Coronary artery (tissue), 2 donors: ENCODE results near the gene PTBP1.
A peak's percentile ranks its signal among the peaks of the same experiment; 100 is the strongest.

Experiments used
- DNase-seq: peaks from one replicate; pipeline ENCODE4 v3.0.0-alpha.2; 2017; ENCODE audit warnings: low spot score
- H3K27ac ChIP-seq, 2 donors: fragments of 200-600 bp; sonication (generic); one replicate each; pipeline ENCODE4 v1.5.1; 2016 to 2019
- H3K4me3 ChIP-seq: fragments of 200-600 bp; sonication (generic); 2 replicates; pipeline ENCODE4 v1.5.1; 2016; ENCODE audit warnings: mild to moderate bottlenecking, moderate library complexity
- TF ChIP-seq, protein P1 (sequence below): fragments of 200-600 bp; sonication (generic); IDR thresholded peaks from one replicate; pipeline ENCODE4 v1.5.1; 2019; ENCODE audit warnings: antibody characterized with exemption

Gene PTBP1

DNA sequence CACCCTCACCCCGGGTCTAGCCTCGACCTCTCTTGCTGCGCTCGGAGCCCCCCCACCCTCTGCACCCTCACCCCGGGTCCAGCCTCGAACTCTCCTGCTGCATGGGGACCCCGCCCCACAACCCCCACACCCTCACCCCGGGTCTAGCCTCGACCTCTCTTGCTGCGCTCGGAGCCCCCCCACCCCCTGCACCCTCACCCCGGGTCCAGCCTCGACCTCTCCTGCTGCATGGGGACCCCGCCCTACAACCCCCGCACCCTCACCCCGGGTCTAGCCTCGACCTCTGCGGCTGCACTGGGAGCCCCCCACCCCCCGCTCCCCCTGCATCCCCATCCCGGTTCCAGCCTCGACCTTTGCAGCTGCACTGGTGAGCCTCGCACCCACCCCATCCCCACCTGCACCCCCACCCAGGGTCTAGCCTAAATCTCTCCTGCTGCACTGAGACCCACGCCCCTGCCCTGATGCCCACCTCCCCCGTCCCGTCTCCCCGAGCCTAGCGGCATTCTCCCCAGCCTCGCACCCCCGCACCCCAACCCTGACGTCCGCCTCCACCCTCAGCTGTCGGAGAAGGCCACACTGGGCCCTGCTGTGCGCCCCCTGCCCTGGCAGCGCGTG, 64.0 kb downstream of the PTBP1 start:
- H3K4me3 ChIP-seq: peak overlapping the region; percentile 72
- DNase-seq: no peak
- TF ChIP-seq, protein P1, sequence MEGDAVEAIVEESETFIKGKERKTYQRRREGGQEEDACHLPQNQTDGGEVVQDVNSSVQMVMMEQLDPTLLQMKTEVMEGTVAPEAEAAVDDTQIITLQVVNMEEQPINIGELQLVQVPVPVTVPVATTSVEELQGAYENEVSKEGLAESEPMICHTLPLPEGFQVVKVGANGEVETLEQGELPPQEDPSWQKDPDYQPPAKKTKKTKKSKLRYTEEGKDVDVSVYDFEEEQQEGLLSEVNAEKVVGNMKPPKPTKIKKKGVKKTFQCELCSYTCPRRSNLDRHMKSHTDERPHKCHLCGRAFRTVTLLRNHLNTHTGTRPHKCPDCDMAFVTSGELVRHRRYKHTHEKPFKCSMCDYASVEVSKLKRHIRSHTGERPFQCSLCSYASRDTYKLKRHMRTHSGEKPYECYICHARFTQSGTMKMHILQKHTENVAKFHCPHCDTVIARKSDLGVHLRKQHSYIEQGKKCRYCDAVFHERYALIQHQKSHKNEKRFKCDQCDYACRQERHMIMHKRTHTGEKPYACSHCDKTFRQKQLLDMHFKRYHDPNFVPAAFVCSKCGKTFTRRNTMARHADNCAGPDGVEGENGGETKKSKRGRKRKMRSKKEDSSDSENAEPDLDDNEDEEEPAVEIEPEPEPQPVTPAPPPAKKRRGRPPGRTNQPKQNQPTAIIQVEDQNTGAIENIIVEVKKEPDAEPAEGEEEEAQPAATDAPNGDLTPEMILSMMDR: no peak
- H3K27ac ChIP-seq: peak overlapping the region in 1 of 2 donors; percentile 81
